H1 (cell line): Measurements from ENCODE around the gene EPHB1. TPM values are rescaled to one million over a fixed set of nuclear protein-coding genes. Genes with fewer than 3 reads are reported as not detected.

Source experiments
- CTCF ChIA-PET: fragments of 300-600 bp; sonication (Branson Sonifier 250); formaldehyde crosslinking; loops from one replicate; lab custom pipeline; 2021; ENCODE audit not compliant: partially characterized antibody; lab: Charles Lee
- POLR2A ChIA-PET: fragments of 300-600 bp; sonication (Branson Sonifier 250); formaldehyde crosslinking; loops from one replicate; lab custom pipeline; 2021; ENCODE audit warnings: inconsistent platforms; ENCODE audit not compliant: partially characterized antibody; lab: Charles Lee
- DNase-seq, 2 experiments: peaks; one replicate each; pipeline versions ENCODE4 v3.0.0 to v3.0.0-alpha.2; 2010 to 2022; ENCODE audit warnings: low spot score in 2 of 2, low read depth in 1 of 2, mixed read lengths in 1 of 2
- FAIRE-seq: peaks from 2 replicates; lab custom pipeline; 2011; peaks lifted over from hg19 to GRCh38; lab: Jason Lieb, UNC
- H2AFZ ChIP-seq: 2 replicates; pipeline ENCODE4 v1.8.1; 2012; ENCODE audit warnings: low read length, inconsistent platforms
- H2AK5ac ChIP-seq: 2 replicates; pipeline ENCODE4 v1.6.1; 2013; ENCODE audit warnings: low read depth, low read length
- H2BK120ac ChIP-seq: replicated peaks from 2 replicates; pipeline ENCODE3; 2013; ENCODE audit warnings: low read depth, low read length, inconsistent platforms
- H2BK12ac ChIP-seq: 2 replicates; pipeline ENCODE4 v1.6.1; 2013; ENCODE audit warnings: low read depth, low read length
- H2BK15ac ChIP-seq: 2 replicates; pipeline ENCODE4 v1.6.1; 2013; ENCODE audit warnings: low read length
- H2BK20ac ChIP-seq: 2 replicates; pipeline ENCODE4 v1.6.1; 2013; ENCODE audit warnings: low read length
- H2BK5ac ChIP-seq: 2 replicates; pipeline ENCODE4 v1.6.1; 2013; ENCODE audit warnings: low read depth, low read length
- H3K14ac ChIP-seq: 2 replicates; pipeline ENCODE4 v1.6.1; 2013; ENCODE audit warnings: inconsistent platforms; ENCODE audit not compliant: insufficient read length
- H3K18ac ChIP-seq: 2 replicates; pipeline ENCODE4 v1.6.1; 2013; ENCODE audit warnings: low read length; ENCODE audit errors: extremely low read depth
- H3K23ac ChIP-seq: 2 replicates; pipeline ENCODE4 v1.6.1; 2013; ENCODE audit warnings: inconsistent platforms; ENCODE audit not compliant: insufficient read length
- H3K23me2 ChIP-seq: 2 replicates; pipeline ENCODE4 v1.6.1; 2013; ENCODE audit warnings: low read depth, low read length
- H3K27ac ChIP-seq: 2 replicates; pipeline ENCODE4 v1.6.1; 2011; ENCODE audit warnings: low read depth, low read length, inconsistent platforms
- H3K27me3 ChIP-seq, 4 experiments: replicated peaks in 1 of 4; 1 replicate in 1 of 4; 2 replicates in 3 of 4; pipeline versions ENCODE4 v1.6.1 to v1.8.1; 2011 to 2013; ENCODE audit warnings: low read length in 3 of 4, mild to moderate bottlenecking in 3 of 4, inconsistent platforms in 2 of 4, mixed read lengths in 2 of 4, moderate library complexity in 1 of 4; ENCODE audit not compliant: control insufficient read depth in 3 of 4, insufficient read depth in 3 of 4; ENCODE audit errors: extremely low read depth in 1 of 4
- H3K36me3 ChIP-seq, 4 experiments: 2 replicates each; pipeline versions ENCODE4 v1.6.1 to v1.8.1; 2011 to 2013; ENCODE audit warnings: mild to moderate bottlenecking in 4 of 4, low read length in 3 of 4, moderate library complexity in 2 of 4, control low read depth in 1 of 4, inconsistent platforms in 1 of 4; ENCODE audit not compliant: insufficient read depth in 4 of 4, control insufficient read depth in 2 of 4
- H3K4ac ChIP-seq: replicated peaks from 2 replicates; pipeline ENCODE3; 2013; ENCODE audit warnings: low read length, low read depth, mixed read lengths, inconsistent platforms; ENCODE audit not compliant: insufficient read length
- H3K4me1 ChIP-seq, 4 experiments: replicated peaks in 1 of 4; 1 replicate in 1 of 4; 2 replicates in 3 of 4; pipeline versions ENCODE4 v1.6.1 to v1.8.1; 2011 to 2013; ENCODE audit warnings: low read length in 3 of 4, inconsistent platforms in 2 of 4, mixed read lengths in 1 of 4; ENCODE audit not compliant: insufficient read depth in 4 of 4, control insufficient read depth in 3 of 4
- H3K4me2 ChIP-seq, 2 experiments: 2 replicates each; pipeline versions ENCODE4 v1.6.1 to v1.8.1; 2011 to 2013; ENCODE audit warnings: low read depth in 2 of 2, low read length in 2 of 2, control low read depth in 1 of 2, inconsistent platforms in 1 of 2, mild to moderate bottlenecking in 1 of 2; ENCODE audit not compliant: insufficient read depth in 1 of 2
- H3K4me3 ChIP-seq, 4 experiments: fragments of 200-600, 300-600 bp in 1 of 4; sonication (generic), shearing (Covaris generic), sonication (Bioruptor Twin) in 1 of 4; 2 replicates each; pipeline versions ENCODE4 v1.5.1 to v1.8.1; 2011 to 2016; ENCODE audit warnings: low read length in 4 of 4, low read depth in 3 of 4, control low read depth in 2 of 4, inconsistent platforms in 2 of 4, mild to moderate bottlenecking in 2 of 4, mixed read lengths in 1 of 4, moderate library complexity in 1 of 4; ENCODE audit not compliant: insufficient read depth in 2 of 4; ENCODE audit errors: extremely low read depth in 1 of 4
- H3K56ac ChIP-seq: replicated peaks from 2 replicates; pipeline ENCODE3; 2013; ENCODE audit warnings: low read depth, mild to moderate bottlenecking, mixed read lengths, low read length, inconsistent platforms; ENCODE audit not compliant: insufficient read length
- H3K79me1 ChIP-seq: 2 replicates; pipeline ENCODE4 v1.6.1; 2013; ENCODE audit warnings: low read depth, low read length, control low read depth
- H3K79me2 ChIP-seq, 2 experiments: 2 replicates each; pipeline versions ENCODE4 v1.6.1 to v1.8.1; 2012 to 2013; ENCODE audit warnings: low read length in 2 of 2, mild to moderate bottlenecking in 2 of 2, inconsistent platforms in 1 of 2; ENCODE audit not compliant: insufficient read depth in 2 of 2, control insufficient read depth in 1 of 2
- H3K9ac ChIP-seq, 4 experiments: replicated peaks in 1 of 4; 1 replicate in 1 of 4; 2 replicates in 3 of 4; pipeline versions ENCODE4 v1.6.1 to v1.8.1; 2011 to 2013; ENCODE audit warnings: low read depth in 3 of 4, low read length in 3 of 4, control low read depth in 2 of 4, mild to moderate bottlenecking in 2 of 4, moderate library complexity in 2 of 4, inconsistent platforms in 1 of 4; ENCODE audit errors: extremely low read depth in 1 of 4
- H3K9me3 ChIP-seq, 2 experiments: 2 replicates each; pipeline versions ENCODE4 v1.6.1 to v1.8.1; 2012 to 2013; ENCODE audit warnings: mild to moderate bottlenecking in 2 of 2, moderate library complexity in 2 of 2, control low read depth in 1 of 2, inconsistent platforms in 1 of 2, low read depth in 1 of 2, low read length in 1 of 2, mixed read lengths in 1 of 2; ENCODE audit not compliant: insufficient read depth in 2 of 2
- H4K20me1 ChIP-seq, 2 experiments: replicated peaks in 1 of 2; 2 replicates each; pipeline versions ENCODE3 to v1.8.1; 2011 to 2013; ENCODE audit warnings: inconsistent platforms in 2 of 2, low read length in 2 of 2, mild to moderate bottlenecking in 1 of 2; ENCODE audit not compliant: insufficient read depth in 2 of 2, control insufficient read depth in 1 of 2
- H4K5ac ChIP-seq: 2 replicates; pipeline ENCODE4 v1.6.1; 2013; ENCODE audit warnings: low read length, low read depth, mixed read lengths, inconsistent platforms; ENCODE audit not compliant: insufficient read length
- H4K8ac ChIP-seq: 2 replicates; pipeline ENCODE4 v1.8.0; 2013; ENCODE audit warnings: mild to moderate bottlenecking, moderate library complexity, low read length, inconsistent platforms; ENCODE audit not compliant: insufficient read depth; ENCODE audit errors: extremely low read depth
- H4K91ac ChIP-seq: replicated peaks from 2 replicates; pipeline ENCODE3; 2013; ENCODE audit warnings: low read length, mixed read lengths, inconsistent platforms; ENCODE audit not compliant: insufficient read length
- KDM4A ChIP-seq: IDR thresholded peaks from one replicate; pipeline ENCODE4 v1.7.1; 2012; ENCODE audit warnings: low read depth, mild to moderate bottlenecking, moderate library complexity, low read length, inconsistent platforms; ENCODE audit not compliant: severe bottlenecking
- RAD21 ChIP-seq, 2 experiments: IDR thresholded peaks in 1 of 2; conservative IDR thresholded peaks in 1 of 2; 2 replicates each; pipeline ENCODE4 v1.6.1; 2011; ENCODE audit warnings: low read depth in 2 of 2, low read length in 2 of 2, improper control_type of control experiment in 1 of 2, inconsistent platforms in 1 of 2, mild to moderate bottlenecking in 1 of 2, moderate library complexity in 1 of 2
- RFX5 ChIP-seq: IDR thresholded peaks from 2 replicates; pipeline ENCODE4 v1.6.1; 2011; ENCODE audit warnings: low read depth, low read length, improper control_type of control experiment, borderline replicate concordance
- RNF2 ChIP-seq: fragments of 200-900, 300-1000 bp; sonication (generic); IDR thresholded peaks from 2 replicates; pipeline ENCODE4 v1.7.1; 2016; ENCODE audit warnings: borderline replicate concordance, low read depth, mild to moderate bottlenecking, antibody characterized with exemption, low read length; ENCODE audit not compliant: poor library complexity, severe bottlenecking; ENCODE audit errors: missing control alignments
- TCF12 ChIP-seq: IDR thresholded peaks from 2 replicates; pipeline ENCODE4 v1.6.1; 2011; ENCODE audit warnings: low read depth, mild to moderate bottlenecking, low read length
- WGBS, 2 experiments: shearing (Covaris generic) in 1 of 2; methylation state at CpG; one replicate each; pipeline versions ENCODE4 v1.1.6 to v1.1.7; 2013 to 2015; ENCODE audit warnings: low lambda C conversion rate in 2 of 2, mixed read lengths in 2 of 2, inconsistent platforms in 1 of 2, low coverage in 1 of 2, missing lambda C conversion rate in 1 of 2; ENCODE audit not compliant: insufficient replicate concordance in 2 of 2, insufficient coverage in 1 of 2, insufficient read length in 1 of 2; ENCODE audit errors: extremely low coverage in 1 of 2, missing lambda C conversion rate in 1 of 2; 5-methylcytosine and 5-hydroxymethylcytosine counted together
- polyA plus RNA-seq, 7 experiments: library from polyadenylated mRNA; depleted of rRNA in 3 of 7; stranded (reverse) in 5 of 7; unstranded in 2 of 7; fragments of >200 nt in 5 of 7; fragments of 200-250 nt in 2 of 7; gene quantifications; 1 replicate in 5 of 7; 2 replicates in 1 of 7; 4 replicates in 1 of 7; pipeline versions ENCODE4 v1.2.1 to v1.2.3, GENCODE V29; 2011 to 2013; ENCODE audit warnings: missing spikeins in 2 of 7, mixed read lengths in 2 of 7
- total RNA-seq: library from RNA; stranded (reverse); fragmentation: NEBNext Ultra II Directional; extraction: Animal tissue kit (Norgen Biotek cat#: 25700); gene quantifications from 2 replicates; pipeline ENCODE4 v1.2.1, GENCODE V29; 2021
- TF ChIP-seq, protein P1 (sequence below): IDR thresholded peaks from 2 replicates; pipeline ENCODE4 v1.6.1; 2011; ENCODE audit warnings: low read length, improper control_type of control experiment

Gene EPHB1
- total and polyA plus RNA-seq, 2 of the 8 experiments (the other 6 are each of a cell fraction or from before 2014, with no cell fraction given): 3.5 to 5.9 TPM

DNA sequence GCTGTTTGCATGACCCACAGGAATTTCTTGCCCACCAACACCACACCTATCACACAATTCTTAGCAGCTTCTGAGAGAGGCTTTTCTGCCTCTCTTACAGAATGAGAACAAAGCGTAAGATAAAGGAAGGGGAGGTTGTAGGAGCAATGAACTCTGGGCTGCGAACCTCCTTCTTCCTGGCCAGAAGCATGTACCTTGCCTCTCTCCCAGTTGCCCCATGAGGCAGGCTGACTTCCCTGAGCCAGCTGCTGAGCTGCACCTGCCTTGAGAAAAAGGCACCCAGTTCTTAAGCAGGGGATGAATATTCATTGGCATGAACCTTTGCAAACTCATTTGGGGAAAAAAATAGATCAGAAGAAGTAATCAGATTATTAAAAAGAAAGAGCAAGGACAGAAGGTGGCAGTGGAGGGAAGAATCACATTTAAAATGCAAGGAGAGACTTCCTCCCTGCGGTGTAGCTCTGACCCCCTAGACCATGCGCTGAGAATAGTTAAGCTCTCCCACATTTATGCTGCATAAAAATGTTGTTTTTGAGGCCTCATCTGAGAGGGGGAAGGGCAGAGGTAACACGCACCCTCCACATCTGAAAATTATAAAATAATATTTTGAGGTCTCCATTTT, 304.8 kb downstream of the EPHB1 start:
- Histone ChIP-seq H3K36me3 (no peaks in the 10 kb centered on the region), H2BK20ac (no peak overlapping the region), H3K18ac (peak overlapping the region; percentile 11; the same call in 1 of the 2 replicates), H3K79me1 (no peaks in the 10 kb centered on the region), H3K27ac (no peak overlapping the region), H3K4me2 (no peak overlapping the region), H3K4me3 (no peak overlapping the region), H3K4me1 (peaks cover 0 to 8% (median 5%) of the 10 kb centered on the region in 4 experiments; a peak in 5 of 7 replicates), H2AK5ac (no peak overlapping the region), H3K14ac (no peak overlapping the region), H2BK15ac (no peak overlapping the region), H2BK5ac (no peak overlapping the region), H3K23ac (no peak overlapping the region), H3K27me3 (no peaks in the 10 kb centered on the region), H3K9ac (no peak overlapping the region), H4K5ac (no peak overlapping the region), H2AFZ (no peak overlapping the region), H4K91ac (no peak overlapping the region), H3K79me2 (no peaks in the 10 kb centered on the region), H4K20me1 (no peaks in the 10 kb centered on the region), H3K9me3 (no peaks in the 10 kb centered on the region), H2BK120ac (no peak overlapping the region), H3K23me2 (peaks cover 3% of the 10 kb centered on the region; the same call in 1 of the 2 replicates), H3K4ac (no peak overlapping the region), H4K8ac (no peak overlapping the region), H2BK12ac (no peak overlapping the region), H3K56ac (no peak overlapping the region)
- ChIA-PET CTCF (interaction anchor here (0.7 to 2.3 kb wide), 5 partner anchors 19 to 404 kb away, joined by 3 to 6 read pairs (median 4); partner anchors contain the start of gene EPHB1), POLR2A (interaction anchor here (0.7 kb wide), 1 partner anchor 230 kb away, joined by 3 read pairs; no protein-coding TSS in a partner anchor)
- 81% methylated on average over 5 of the region's 5 CpGs; no CpG with 5 or more reads in 1 of the 2 experiments for WGBS, 2 experiments
- TF ChIP-seq TCF12 (no peak), RFX5 (no peak), RAD21 (IDR thresholded peaks at IDR 0.05 in 1 of 2, conservative IDR thresholded peaks at IDR 0.05 in 1 of 2; ENCODE audit: low read depth in 2 of 2, low read length in 2 of 2) (no peak), RNF2 (no peak), KDM4A (no peak)
- TF ChIP-seq, protein P1, sequence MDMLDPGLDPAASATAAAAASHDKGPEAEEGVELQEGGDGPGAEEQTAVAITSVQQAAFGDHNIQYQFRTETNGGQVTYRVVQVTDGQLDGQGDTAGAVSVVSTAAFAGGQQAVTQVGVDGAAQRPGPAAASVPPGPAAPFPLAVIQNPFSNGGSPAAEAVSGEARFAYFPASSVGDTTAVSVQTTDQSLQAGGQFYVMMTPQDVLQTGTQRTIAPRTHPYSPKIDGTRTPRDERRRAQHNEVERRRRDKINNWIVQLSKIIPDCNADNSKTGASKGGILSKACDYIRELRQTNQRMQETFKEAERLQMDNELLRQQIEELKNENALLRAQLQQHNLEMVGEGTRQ: no peak
- DNase-seq (no peak), FAIRE-seq (no peak)
